D721Med (cell line): Measurements from ENCODE around the gene OSGEPL1.

Experiments
- DNase-seq: peaks from one replicate; pipeline ENCODE4 v3.0.0; 2011; ENCODE audit warnings: low spot score; ENCODE audit not compliant: insufficient read length
- FAIRE-seq: peaks from 2 replicates; lab custom pipeline; 2011; peaks lifted over from hg19 to GRCh38; lab: Jason Lieb, UNC
- TF ChIP-seq, protein P1 (sequence below): IDR thresholded peaks from 2 replicates; pipeline ENCODE4 v1.5.1; 2012; ENCODE audit warnings: mild to moderate bottlenecking, control low read depth; ENCODE audit not compliant: insufficient read depth; ENCODE audit errors: missing control alignments

Gene OSGEPL1

GRCh38 chr2:189794310-189794709 lies 31.7 kb upstream of the OSGEPL1 start:
- FAIRE-seq (no peak), DNase-seq (no peak)
- TF ChIP-seq, protein P1, sequence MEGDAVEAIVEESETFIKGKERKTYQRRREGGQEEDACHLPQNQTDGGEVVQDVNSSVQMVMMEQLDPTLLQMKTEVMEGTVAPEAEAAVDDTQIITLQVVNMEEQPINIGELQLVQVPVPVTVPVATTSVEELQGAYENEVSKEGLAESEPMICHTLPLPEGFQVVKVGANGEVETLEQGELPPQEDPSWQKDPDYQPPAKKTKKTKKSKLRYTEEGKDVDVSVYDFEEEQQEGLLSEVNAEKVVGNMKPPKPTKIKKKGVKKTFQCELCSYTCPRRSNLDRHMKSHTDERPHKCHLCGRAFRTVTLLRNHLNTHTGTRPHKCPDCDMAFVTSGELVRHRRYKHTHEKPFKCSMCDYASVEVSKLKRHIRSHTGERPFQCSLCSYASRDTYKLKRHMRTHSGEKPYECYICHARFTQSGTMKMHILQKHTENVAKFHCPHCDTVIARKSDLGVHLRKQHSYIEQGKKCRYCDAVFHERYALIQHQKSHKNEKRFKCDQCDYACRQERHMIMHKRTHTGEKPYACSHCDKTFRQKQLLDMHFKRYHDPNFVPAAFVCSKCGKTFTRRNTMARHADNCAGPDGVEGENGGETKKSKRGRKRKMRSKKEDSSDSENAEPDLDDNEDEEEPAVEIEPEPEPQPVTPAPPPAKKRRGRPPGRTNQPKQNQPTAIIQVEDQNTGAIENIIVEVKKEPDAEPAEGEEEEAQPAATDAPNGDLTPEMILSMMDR, result no peak

GRCh38 chr2:189791338-189792042 lies 28.9 kb upstream of the OSGEPL1 start:
- DNase-seq (no peak), FAIRE-seq (peak; percentile 6)
- TF ChIP-seq, protein P1, result no peak

DNA sequence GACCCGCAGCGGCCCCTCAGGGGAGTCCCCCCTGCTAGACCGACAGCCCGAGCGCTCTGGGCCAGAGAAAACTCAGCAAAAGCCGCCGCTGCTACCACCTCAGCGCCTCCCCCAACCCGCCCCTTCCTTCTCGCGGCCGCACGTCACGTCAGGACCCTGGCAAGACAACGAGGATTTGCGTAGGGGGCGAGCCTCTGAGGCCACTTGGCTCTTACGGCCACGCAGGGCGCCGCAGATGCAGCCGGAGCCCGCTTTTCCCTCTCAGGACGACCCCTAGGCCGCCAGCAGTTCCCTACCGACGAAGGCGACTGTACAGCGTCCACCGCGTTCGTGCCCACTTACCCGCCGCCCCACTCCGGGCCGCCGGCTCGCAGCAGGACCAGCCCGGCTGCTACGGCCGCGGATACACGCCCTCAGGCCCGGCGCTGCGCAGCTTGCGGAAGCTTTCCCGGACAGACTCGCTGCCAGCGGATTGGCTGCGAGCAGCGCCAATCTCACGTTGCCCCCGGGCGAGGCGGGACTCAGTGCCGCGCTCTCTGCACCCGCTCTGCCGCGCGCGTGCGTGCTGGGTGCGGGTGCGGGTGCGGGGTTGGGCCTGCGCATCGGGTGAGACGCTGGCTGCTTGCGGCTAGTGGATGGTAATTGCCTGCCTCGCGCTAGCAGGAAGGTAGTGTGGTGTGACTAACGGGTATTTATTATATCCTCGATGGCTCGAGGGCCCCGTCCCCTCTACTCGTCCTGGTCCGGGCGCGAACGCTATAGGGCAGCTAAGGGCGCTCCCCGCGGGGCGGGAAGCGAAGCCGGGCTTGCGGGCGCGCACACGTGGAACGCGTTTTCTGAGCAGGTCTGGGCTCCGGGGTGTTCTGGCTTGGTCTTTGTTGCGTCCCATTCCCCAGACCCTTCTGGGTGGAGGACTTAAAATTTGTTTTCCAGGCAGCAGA lies 21.6 kb upstream of the OSGEPL1 start, which contains the start of the genes ORMDL1 and PMS1:
TSS of gene ORMDL1 (minus strand) at position 413 of the 941 bp plus-strand sequence. CDS start 1,744 bp downstream, outside the sequence.
TSS of gene PMS1 (plus strand) at position 524 of the 941 bp plus-strand sequence. CDS start 7,360 bp downstream, outside the sequence.
- DNase-seq, result peak; percentile 63
- FAIRE-seq, result no peak
- TF ChIP-seq, protein P1, result no peak

- TF ChIP-seq, protein P1, result no peak
- DNase-seq (no peak), FAIRE-seq (no peak)
Measured at GRCh38 chr2:189783451-189783926, 20.9 kb upstream of the OSGEPL1 start.

- no peak for FAIRE-seq
- TF ChIP-seq, protein P1, result no peak
Measured at GRCh38 chr2:189782221-189782671, 19.7 kb upstream of the OSGEPL1 start.

DNA sequence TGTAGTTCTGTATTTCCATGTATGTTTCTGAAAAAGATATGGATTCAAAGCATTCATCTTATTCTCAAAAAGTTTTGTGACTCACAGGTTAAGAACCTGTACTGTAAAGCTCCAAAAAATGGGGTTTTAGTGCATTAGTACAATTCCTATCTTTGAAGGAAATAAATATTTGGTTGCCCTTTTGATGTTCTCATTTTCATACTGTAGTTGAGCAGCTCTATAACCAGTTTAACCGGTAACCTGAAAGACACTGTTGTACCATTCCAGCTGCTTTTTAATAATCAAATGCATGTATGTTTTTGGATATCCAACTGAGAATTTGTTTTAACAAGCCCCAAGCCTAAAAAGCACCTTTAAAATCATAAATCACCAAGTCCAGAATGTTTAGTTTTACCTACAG lies 9.6 kb upstream of the OSGEPL1 start:
- no peak for DNase-seq
- TF ChIP-seq, protein P1, result no peak
- no peak for FAIRE-seq

More at GRCh38 chr2:189782221-189782671, 19.7 kb upstream of the OSGEPL1 start:
- DNase-seq, result no peak
